GM23248 (cell line): ENCODE data around the gene CST9L. TPM values are rescaled to one million over a fixed set of nuclear protein-coding genes. Genes with fewer than 3 reads are reported as not detected.

Experiments used
- DNase-seq: peaks from one replicate; pipeline ENCODE4 v3.0.0-alpha.2; 2015
- H2AFZ ChIP-seq: fragments of 200-600 bp; sonication (generic); 2 replicates; pipeline ENCODE4 v1.6.1; 2016; ENCODE audit warnings: antibody characterized with exemption
- H3F3A ChIP-seq: fragments of 200-600 bp; sonication (generic); 2 replicates; pipeline ENCODE4 v1.6.1; 2016; ENCODE audit warnings: mild to moderate bottlenecking, antibody characterized with exemption, mixed run types; ENCODE audit not compliant: insufficient read depth
- H3K27ac ChIP-seq: fragments of 200-600 bp; sonication (generic); 2 replicates; pipeline ENCODE4 v1.5.1; 2016; ENCODE audit warnings: mild to moderate bottlenecking
- H3K27me3 ChIP-seq: fragments of 200-600 bp; sonication (generic); replicated peaks from 2 replicates; pipeline ENCODE4 v1.6.1; 2016; ENCODE audit warnings: mild to moderate bottlenecking; ENCODE audit not compliant: insufficient read depth
- H3K36me3 ChIP-seq: fragments of 200-600 bp; sonication (generic); 2 replicates; pipeline ENCODE4 v1.6.1; 2016; ENCODE audit warnings: low read depth, mild to moderate bottlenecking
- H3K4me1 ChIP-seq: fragments of 200-600 bp; sonication (generic); 2 replicates; pipeline ENCODE4 v1.6.1; 2016; ENCODE audit warnings: mild to moderate bottlenecking; ENCODE audit not compliant: insufficient read depth
- H3K4me2 ChIP-seq: fragments of 200-600 bp; sonication (generic); one replicate; pipeline ENCODE4 v1.6.1; 2016; ENCODE audit warnings: mild to moderate bottlenecking; ENCODE audit not compliant: unreplicated experiment
- H3K4me3 ChIP-seq: fragments of 200-600 bp; sonication (generic); 2 replicates; pipeline ENCODE4 v1.5.1; 2016; ENCODE audit warnings: mild to moderate bottlenecking
- H3K79me2 ChIP-seq: fragments of 200-600 bp; sonication (generic); 2 replicates; pipeline ENCODE4 v1.6.1; 2016; ENCODE audit warnings: mild to moderate bottlenecking; ENCODE audit not compliant: insufficient read depth
- H3K9ac ChIP-seq: fragments of 200-600 bp; sonication (generic); 2 replicates; pipeline ENCODE4 v1.6.1; 2016; ENCODE audit warnings: mild to moderate bottlenecking
- H3K9me2 ChIP-seq: fragments of 200-600 bp; sonication (generic); 2 replicates; pipeline ENCODE4 v1.6.1; 2016; ENCODE audit warnings: mixed run types, mild to moderate bottlenecking, moderate library complexity; ENCODE audit not compliant: insufficient read depth
- H3K9me3 ChIP-seq: fragments of 200-600 bp; sonication (generic); one replicate; pipeline ENCODE4 v1.6.1; 2017; ENCODE audit warnings: low read depth
- H4K20me1 ChIP-seq: fragments of 200-600 bp; sonication (generic); 2 replicates; pipeline ENCODE4 v1.6.0; 2016; ENCODE audit not compliant: insufficient read depth
- EZH2 ChIP-seq: fragments of 200-600 bp; sonication (generic); IDR thresholded peaks from 2 replicates; pipeline ENCODE4 v1.6.1; 2018; ENCODE audit warnings: antibody characterized with exemption, mild to moderate bottlenecking; ENCODE audit not compliant: insufficient read depth, poor library complexity, severe bottlenecking
- EZH2phosphoT487 ChIP-seq: fragments of 200-600 bp; sonication (generic); IDR thresholded peaks from 2 replicates; pipeline ENCODE4 v1.6.1; 2018; ENCODE audit warnings: antibody characterized with exemption, moderate library complexity, mild to moderate bottlenecking, low read depth; ENCODE audit not compliant: insufficient read depth
- WGBS, 2 experiments: methylation state at CpG; one replicate each; pipeline ENCODE4 v1.1.6; 2015 to 2017; ENCODE audit warnings: low lambda C conversion rate in 2 of 2, low coverage in 1 of 2; ENCODE audit errors: missing lambda C conversion rate in 2 of 2; 5-methylcytosine and 5-hydroxymethylcytosine counted together
- in situ Hi-C: fragments of 300-500 bp; cut with MboI; formaldehyde crosslinking; loops from 2 replicates; pipeline ENCODE4 v1.15.0; 2020
- polyA plus RNA-seq: library from polyadenylated mRNA; unstranded; fragments of >200 nt; fragmentation: Nextera tagmentation; extraction: Ambion mirVana; gene quantifications from 2 replicates; pipeline ENCODE4 v1.2.1, GENCODE V29; 2016
- total RNA-seq: library from RNA; depleted of rRNA; stranded (reverse); fragments of >200 nt; shearing (Covaris generic); gene quantifications from 2 replicates; pipeline ENCODE4 v1.2.3, GENCODE V29; 2014

Gene CST9L
- total and polyA plus RNA-seq, 2 experiments from 2014 or later, result not detected

GRCh38 chr20:23574977-23575376 lies 6.7 kb upstream of the CST9L start:
- no peak for TF ChIP-seq EZH2phosphoT487
- TF ChIP-seq EZH2, result no peak
- in situ Hi-C loops, result no loop called here

GRCh38 chr20:23570178-23570760 lies 2.0 kb upstream of the CST9L start:
- Histone ChIP-seq H3K36me3 (no peaks in the 10 kb centered on the region), H3K4me2 (no peak overlapping the region), H3K79me2 (no peaks in the 10 kb centered on the region), H3F3A (no peaks in the 10 kb centered on the region), H3K9ac (no peak overlapping the region), H3K27ac (no peak overlapping the region), H3K27me3 (peaks cover 3% of the 10 kb centered on the region; the same call in 1 of the 2 replicates), H3K4me1 (no peaks in the 10 kb centered on the region), H4K20me1 (no peaks in the 10 kb centered on the region), H3K9me2 (no peaks in the 10 kb centered on the region), H2AFZ (no peak overlapping the region), H3K9me3 (no peaks in the 10 kb centered on the region), H3K4me3 (no peak overlapping the region)
- no peak for DNase-seq
- no peak for TF ChIP-seq EZH2phosphoT487
- TF ChIP-seq EZH2, result no peak
- 16 to 26% methylated on average over 2 of the region's 2 CpGs for WGBS, 2 experiments
- in situ Hi-C loops, result no loop called here

More at GRCh38 chr20:23574977-23575376, 6.7 kb upstream of the CST9L start:
- DNase-seq, result no peak
- Histone ChIP-seq H3K9me3 (no peaks in the 10 kb centered on the region), H2AFZ (no peak overlapping the region), H3K27ac (no peak overlapping the region), H3K4me2 (no peak overlapping the region), H3K9me2 (no peaks in the 10 kb centered on the region), H4K20me1 (no peaks in the 10 kb centered on the region), H3F3A (no peaks in the 10 kb centered on the region), H3K4me3 (no peak overlapping the region), H3K36me3 (no peaks in the 10 kb centered on the region), H3K79me2 (no peaks in the 10 kb centered on the region), H3K4me1 (no peaks in the 10 kb centered on the region), H3K27me3 (0 out of 2 replicates have a peak, but pooled peaks cover 11% of the 10 kb centered on the region), H3K9ac (no peak overlapping the region)

- 0 to 30% methylated on average over 1 of the region's 1 CpG for WGBS, 2 experiments
- in situ Hi-C loops, result no loop called here
Observed at GRCh38 chr20:23569570-23569969, 1.3 kb upstream of the CST9L start.

GRCh38 chr20:23568971-23569330 lies 667 bp upstream of the CST9L start:
- Histone ChIP-seq H3K4me3 (no peak overlapping the region), H3K27me3 (peaks cover 3% of the 10 kb centered on the region; the same call in 1 of the 2 replicates), H3K36me3 (no peaks in the 10 kb centered on the region), H3K4me2 (no peak overlapping the region), H3K79me2 (no peaks in the 10 kb centered on the region), H4K20me1 (no peaks in the 10 kb centered on the region), H3F3A (no peaks in the 10 kb centered on the region), H3K9ac (no peak overlapping the region), H3K4me1 (no peaks in the 10 kb centered on the region), H2AFZ (no peak overlapping the region), H3K9me3 (no peaks in the 10 kb centered on the region), H3K27ac (no peak overlapping the region), H3K9me2 (no peaks in the 10 kb centered on the region)
- TF ChIP-seq EZH2, result no peak
- TF ChIP-seq EZH2phosphoT487, result no peak
- WGBS, 2 experiments, result 0% methylated on average over 1 of the region's 1 CpG
- DNase-seq, result no peak
- in situ Hi-C loops, result no loop called here

More at GRCh38 chr20:23569570-23569969, 1.3 kb upstream of the CST9L start:
- H3K36me3 ChIP-seq, result no peaks in the 10 kb centered on the region
- no peaks in the 10 kb centered on the region for H3K9me2 ChIP-seq
- H3K27me3 ChIP-seq, result peaks cover 3% of the 10 kb centered on the region; the same call in 1 of the 2 replicates
- TF ChIP-seq EZH2, result no peak
- TF ChIP-seq EZH2phosphoT487, result no peak
- no peak for DNase-seq
- no peak overlapping the region for H3K4me3 ChIP-seq
- H4K20me1 ChIP-seq, result no peaks in the 10 kb centered on the region
- H3K4me2 ChIP-seq, result no peak overlapping the region
- no peaks in the 10 kb centered on the region for H3K79me2 ChIP-seq
- no peak overlapping the region for H3K27ac ChIP-seq
- no peaks in the 10 kb centered on the region for H3F3A ChIP-seq
- no peaks in the 10 kb centered on the region for H3K4me1 ChIP-seq
- no peak overlapping the region for H2AFZ ChIP-seq
- no peak overlapping the region for H3K9ac ChIP-seq
- H3K9me3 ChIP-seq, result no peaks in the 10 kb centered on the region
